Measurements from ENCODE around the gene CAPN5. TPM values are rescaled to one million over a fixed set of nuclear protein-coding genes. Genes with fewer than 3 reads are reported as not detected.
"Not testable (repeated sequence)": the region's sequence is repeated elsewhere in the genome, so short reads cannot be mapped to it uniquely, and the experiment has no call there.

The CAPN5 gene
- total RNA-seq (2013), result 0.42 TPM
- polyA plus RNA-seq, result under 1 TPM; 0.28 to 0.83 (median 0.62) TPM
- 0.56 and 0.97 TPM in 2 replicates for polyA minus RNA-seq
- total RNA-seq, result 0.25 to 1.8 (median 0.82) reads per million in 11 experiments

DNA sequence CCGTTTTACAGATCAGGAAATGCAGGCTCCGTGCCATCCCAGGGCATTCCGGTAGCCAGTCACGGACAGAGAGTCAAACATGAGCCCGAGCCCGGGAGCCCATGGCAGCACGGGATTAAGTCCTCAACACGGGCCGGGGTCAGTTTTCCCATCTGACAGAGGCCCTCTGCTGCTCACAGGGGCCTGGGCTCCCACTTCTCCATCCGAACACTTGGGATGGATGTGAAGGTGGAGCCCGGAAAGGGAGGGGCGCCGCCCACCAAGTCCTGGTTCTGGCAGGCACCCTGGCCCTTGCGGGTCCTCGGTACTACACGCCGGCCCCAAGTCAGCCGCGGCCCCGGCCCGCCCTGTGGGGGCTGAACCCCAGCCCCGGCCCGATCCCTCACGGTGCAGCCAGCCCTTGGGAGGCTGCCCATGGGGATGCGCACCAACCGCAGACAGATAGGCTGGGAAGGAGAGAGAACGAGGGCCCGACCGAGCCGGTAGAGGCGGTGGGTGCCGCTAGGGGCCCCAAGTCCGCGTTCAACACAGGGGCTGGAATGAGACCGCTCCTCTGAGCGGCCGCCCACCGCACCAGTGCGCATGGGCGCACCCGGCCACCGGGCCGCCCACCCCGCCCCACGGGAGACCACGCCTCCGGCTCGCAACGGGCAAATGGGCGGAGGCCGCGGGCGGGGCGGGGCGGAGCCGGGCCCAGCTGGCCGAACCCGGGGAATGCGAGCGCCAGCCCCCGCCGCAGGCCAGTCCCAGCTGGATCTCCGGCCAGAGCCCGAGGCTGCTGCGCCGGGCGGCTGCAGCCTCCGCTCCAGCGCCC, at the start of gene CAPN5:
Gene CAPN5 (plus strand): TSS at position 743 of the 814 bp plus-strand sequence. CDS start 17,916 bp downstream, outside the sequence.
- H4K20me1 ChIP-seq (ENCODE audit: insufficient read depth, low read length), result no peaks in the 10 kb centered on the region
- H3K9ac ChIP-seq (ENCODE audit: insufficient read depth, low read length, poor library complexity, severe bottlenecking), result peak within 1 kb of the TSS; percentile 69
- H3K27ac ChIP-seq (ENCODE audit: low read depth in 1 of 2, low read length in 2 of 2), result no peak within 1 kb of the TSS
- peaks cover 13 to 22% (median 19%) of the 10 kb centered on the region in 3 donors for H3K27me3 Mint-ChIP-seq (ENCODE audit: low read depth in 3 of 3)
- H3K27ac Mint-ChIP-seq, result peak within 1 kb of the TSS in 5 of 7 donors; percentile 4 to 78 (median 63)
- peaks cover 14 to 18% of the 10 kb centered on the region in 2 donors for H3K4me1 ChIP-seq (ENCODE audit: control insufficient read depth in 1 of 2, insufficient read depth in 2 of 2, low read length in 2 of 2)
- peak within 1 kb of the TSS; percentile 95 for H2AFZ ChIP-seq (ENCODE audit: insufficient read depth, low read depth, low read length, poor library complexity, severe bottlenecking)
- peak within 1 kb of the TSS; percentile 89 to 96 for H3K4me3 Mint-ChIP-seq
- DNase-seq, result peak; percentile 76 to 83 (median 80)
- peak within 1 kb of the TSS; percentile 50 to 84 (median 62) for H3K4me3 ChIP-seq (replicated peaks in 1 of 3; ENCODE audit: low read depth in 2 of 3, low read length in 3 of 3)
- peaks cover 0 to 8% (median 7%) of the 10 kb centered on the region in 7 donors for H3K9me3 Mint-ChIP-seq
- H3K4me2 ChIP-seq (replicated peaks; ENCODE audit: extremely low read depth, low read length, poor library complexity, severe bottlenecking), result peak within 1 kb of the TSS; percentile 94
- TF ChIP-seq CTCF (IDR thresholded peaks at IDR 0.05), result peak; percentile 13
- peaks cover 4 to 5% of the 10 kb centered on the region in 2 donors for H3K9me3 ChIP-seq (replicated peaks in 1 of 2; ENCODE audit: control insufficient read depth in 1 of 2, insufficient read depth in 1 of 2, low read length in 2 of 2)
- WGBS (ENCODE audit: insufficient coverage), result under 1% methylated on average over 66 of the region's 69 CpGs
- no peaks in the 10 kb centered on the region for H3K36me3 ChIP-seq (replicated peaks in 1 of 2; ENCODE audit: control insufficient read depth in 1 of 2, insufficient read depth in 2 of 2, low read length in 2 of 2)
- H3K4me1 Mint-ChIP-seq, result peaks cover 12% of the 10 kb centered on the region
- intact Hi-C loops (cut with micrococcal nuclease), result loop anchor here in 1 of 2 donors (2.0 kb wide), 1 partner anchor 20 kb away; no protein-coding TSS in a partner anchor
- peaks cover 0 to 10% of the 10 kb centered on the region in 2 donors for H3K27me3 ChIP-seq (ENCODE audit: control insufficient read depth in 2 of 2, insufficient read depth in 2 of 2, low read length in 2 of 2)
- H3K79me2 ChIP-seq (ENCODE audit: insufficient read depth, low read length), result no peaks in the 10 kb centered on the region
- no peaks in the 10 kb centered on the region for H3K36me3 Mint-ChIP-seq

GRCh38 chr11:77018396-77018924, 48.3 kb upstream of the CAPN5 start:
- H3K4me1 Mint-ChIP-seq, result not testable (repeated sequence)

More at GRCh38 chr11:77018396-77018924, 48.3 kb upstream of the CAPN5 start:
- H3K27ac ChIP-seq (ENCODE audit: low read depth in 1 of 2, low read length in 2 of 2); DNase-seq; H2AFZ ChIP-seq (ENCODE audit: insufficient read depth, low read depth, low read length, poor library complexity, severe bottlenecking); H3K27ac Mint-ChIP-seq; H3K4me3 Mint-ChIP-seq; H3K27me3 Mint-ChIP-seq (ENCODE audit: low read depth in 3 of 3); H3K4me3 ChIP-seq (replicated peaks in 1 of 3; ENCODE audit: low read depth in 2 of 3, low read length in 3 of 3); H3K9me3 Mint-ChIP-seq; intact Hi-C loops (cut with micrococcal nuclease); H3K9ac ChIP-seq (ENCODE audit: insufficient read depth, low read length, poor library complexity, severe bottlenecking); H3K4me1 ChIP-seq (ENCODE audit: control insufficient read depth in 1 of 2, insufficient read depth in 2 of 2, low read length in 2 of 2); H3K79me2 ChIP-seq (ENCODE audit: insufficient read depth, low read length); H3K4me2 ChIP-seq (replicated peaks; ENCODE audit: extremely low read depth, low read length, poor library complexity, severe bottlenecking); H4K20me1 ChIP-seq (ENCODE audit: insufficient read depth, low read length); H3K27me3 ChIP-seq (ENCODE audit: control insufficient read depth in 2 of 2, insufficient read depth in 2 of 2, low read length in 2 of 2); H3K9me3 ChIP-seq (replicated peaks in 1 of 2; ENCODE audit: control insufficient read depth in 1 of 2, insufficient read depth in 1 of 2, low read length in 2 of 2): not testable (repeated sequence)
- WGBS (ENCODE audit: insufficient coverage), result 100% methylated on average over 1 of the region's 2 CpGs
- peaks cover 64 to 95% of the 10 kb centered on the region in 2 donors for H3K36me3 ChIP-seq (replicated peaks in 1 of 2; ENCODE audit: control insufficient read depth in 1 of 2, insufficient read depth in 2 of 2, low read length in 2 of 2)
- H3K36me3 Mint-ChIP-seq, result peaks cover 78 to 83% of the 10 kb centered on the region in 2 donors
